HG02588 (cell line): ENCODE results near the gene PSMG3.

Experiments
- ATAC-seq: cut with Tn5 transposase; IDR thresholded peaks from one replicate; pipeline ENCODE4 v1.9.1; 2021; ENCODE audit warnings: mild to moderate bottlenecking, moderate library complexity; ENCODE audit not compliant: unreplicated experiment

The PSMG3 gene

DNA sequence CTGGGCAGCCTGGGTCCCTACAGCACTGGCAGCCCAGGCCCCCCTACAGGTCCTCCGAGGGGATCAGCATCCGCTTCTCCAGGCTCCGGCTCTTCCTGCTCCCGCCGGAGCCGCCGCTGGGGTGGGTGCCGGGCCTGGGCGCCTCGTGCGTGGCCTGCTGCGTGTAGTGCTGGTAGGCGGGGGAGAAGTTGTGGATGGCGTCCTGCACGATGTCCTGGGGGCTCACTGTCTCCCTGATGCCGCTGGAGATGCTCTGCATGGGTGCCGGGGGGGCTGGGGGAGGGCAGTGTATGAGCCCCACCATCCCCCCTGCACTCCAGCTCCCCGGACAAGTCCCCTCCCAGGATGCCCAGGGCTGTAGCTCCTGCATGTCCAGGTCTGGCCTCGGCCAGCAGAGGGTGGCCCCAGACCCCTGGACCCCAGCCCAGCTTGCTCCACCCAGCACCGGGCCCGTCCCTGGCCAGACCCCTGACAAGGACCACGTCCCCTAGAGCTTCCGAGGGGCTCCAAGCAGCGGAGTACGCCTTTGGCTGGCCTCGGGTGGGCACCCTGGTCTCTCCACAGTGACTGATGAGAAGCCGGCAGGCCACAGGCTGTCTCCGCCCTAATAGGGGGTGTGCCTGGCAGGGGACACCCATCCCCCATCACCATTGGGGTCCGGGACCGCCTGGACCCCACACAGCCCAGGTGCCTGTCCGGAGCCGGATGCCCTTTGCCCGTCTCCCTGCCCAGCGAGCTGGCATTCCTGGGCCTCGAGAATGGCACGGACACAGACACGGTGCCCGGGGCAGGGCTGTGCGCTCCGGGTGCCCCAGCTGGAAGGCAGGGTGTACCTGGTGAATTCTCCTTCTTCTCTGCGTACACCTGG is 22.7 kb downstream of the PSMG3 start:
- no peak for ATAC-seq

DNA sequence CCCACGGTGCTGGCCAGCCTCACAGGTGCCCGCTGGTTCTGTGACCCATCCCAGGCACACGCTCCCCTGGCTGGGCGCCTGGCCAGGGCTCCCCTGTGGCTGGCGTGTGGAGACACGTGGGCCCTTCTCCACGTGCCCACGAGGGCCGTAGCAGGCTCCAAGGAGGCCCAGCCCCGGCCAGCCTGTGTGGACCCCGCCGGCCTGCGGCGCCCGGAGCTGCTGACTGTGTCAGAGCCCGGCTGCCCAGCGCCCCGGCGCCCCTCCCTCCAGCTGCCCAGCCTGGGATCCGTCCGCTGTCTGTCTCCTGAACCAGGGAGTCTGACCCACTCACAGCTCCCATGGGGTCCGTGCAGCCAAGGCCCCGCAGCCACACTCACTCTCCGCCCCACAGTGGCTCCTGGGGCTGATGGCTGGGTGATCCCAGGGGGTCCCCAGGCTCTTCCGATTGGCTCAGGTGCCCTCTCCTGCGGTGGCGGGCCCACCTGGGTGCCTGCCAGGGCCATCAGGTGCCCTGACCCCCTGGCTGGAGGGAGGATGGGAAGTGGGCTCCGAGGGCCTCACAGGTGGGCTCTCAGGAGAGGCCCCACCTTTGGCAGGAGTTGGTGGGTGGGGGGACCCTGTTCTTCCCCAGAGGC is 23.4 kb downstream of the PSMG3 start:
- no peak for ATAC-seq

GRCh38 chr7:1545417-1546246 is 24.2 kb downstream of the PSMG3 start:
- no peak for ATAC-seq

GRCh38 chr7:1544896-1545416 is 24.9 kb downstream of the PSMG3 start:
- no peak for ATAC-seq

DNA sequence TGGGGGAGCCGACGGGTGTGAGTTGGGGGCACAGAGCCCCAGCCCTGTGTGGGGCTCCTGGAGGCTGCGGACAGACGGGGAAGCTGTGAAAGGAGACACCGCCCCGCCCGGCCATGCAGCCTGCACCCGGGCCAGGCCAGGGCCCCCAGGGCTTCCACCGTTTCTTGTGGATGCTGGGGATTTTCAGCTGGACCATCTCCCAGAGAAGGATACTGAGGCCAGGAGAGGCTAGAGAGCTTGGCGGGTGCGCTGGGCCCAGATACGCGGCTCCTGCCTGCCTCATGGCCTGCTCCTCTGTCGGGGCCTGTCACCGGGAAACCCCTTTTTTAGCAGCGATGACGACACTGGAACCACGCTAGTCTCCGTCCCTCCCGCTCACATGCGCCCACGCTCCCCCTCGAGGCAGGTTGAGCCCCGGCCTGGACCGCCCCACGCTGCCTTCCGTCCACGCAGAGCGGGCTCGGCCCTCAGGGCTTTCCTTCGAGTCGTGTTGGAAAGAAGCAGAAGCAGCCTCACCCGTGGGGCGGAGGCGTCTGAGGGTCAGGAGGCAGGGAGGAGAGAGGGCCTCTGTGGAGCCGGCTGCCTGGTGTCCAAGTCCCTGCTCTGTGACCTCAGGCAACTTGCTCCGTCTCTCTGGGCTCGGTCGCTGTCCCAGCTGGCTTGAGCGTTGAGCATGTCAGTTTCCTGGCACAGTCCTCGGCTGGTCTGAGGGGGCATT is 25.5 kb downstream of the PSMG3 start:
- ATAC-seq, result no peak

DNA sequence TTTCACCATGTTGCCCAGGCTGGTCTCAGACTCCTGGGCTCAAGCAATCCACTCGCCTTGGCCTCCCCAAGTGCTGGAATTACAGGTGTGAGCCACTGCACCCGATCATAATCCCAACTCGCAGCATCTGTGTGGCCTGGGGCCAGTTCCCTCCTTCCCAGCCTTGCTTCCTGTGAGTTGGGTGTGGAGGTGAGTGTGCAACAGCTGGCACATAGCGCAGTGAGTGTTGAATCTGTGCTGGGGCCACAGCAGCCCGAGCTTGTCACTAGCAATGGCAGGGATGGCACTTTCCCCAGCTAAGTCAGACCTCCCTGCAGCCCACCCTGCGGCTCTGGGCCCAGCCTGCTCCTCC is 26.0 kb downstream of the PSMG3 start:
- ATAC-seq, result no peak

GRCh38 chr7:1542841-1543747 is 26.7 kb downstream of the PSMG3 start:
- ATAC-seq, result no peak

GRCh38 chr7:1542329-1542728 is 27.5 kb downstream of the PSMG3 start:
- ATAC-seq, result no peak

DNA sequence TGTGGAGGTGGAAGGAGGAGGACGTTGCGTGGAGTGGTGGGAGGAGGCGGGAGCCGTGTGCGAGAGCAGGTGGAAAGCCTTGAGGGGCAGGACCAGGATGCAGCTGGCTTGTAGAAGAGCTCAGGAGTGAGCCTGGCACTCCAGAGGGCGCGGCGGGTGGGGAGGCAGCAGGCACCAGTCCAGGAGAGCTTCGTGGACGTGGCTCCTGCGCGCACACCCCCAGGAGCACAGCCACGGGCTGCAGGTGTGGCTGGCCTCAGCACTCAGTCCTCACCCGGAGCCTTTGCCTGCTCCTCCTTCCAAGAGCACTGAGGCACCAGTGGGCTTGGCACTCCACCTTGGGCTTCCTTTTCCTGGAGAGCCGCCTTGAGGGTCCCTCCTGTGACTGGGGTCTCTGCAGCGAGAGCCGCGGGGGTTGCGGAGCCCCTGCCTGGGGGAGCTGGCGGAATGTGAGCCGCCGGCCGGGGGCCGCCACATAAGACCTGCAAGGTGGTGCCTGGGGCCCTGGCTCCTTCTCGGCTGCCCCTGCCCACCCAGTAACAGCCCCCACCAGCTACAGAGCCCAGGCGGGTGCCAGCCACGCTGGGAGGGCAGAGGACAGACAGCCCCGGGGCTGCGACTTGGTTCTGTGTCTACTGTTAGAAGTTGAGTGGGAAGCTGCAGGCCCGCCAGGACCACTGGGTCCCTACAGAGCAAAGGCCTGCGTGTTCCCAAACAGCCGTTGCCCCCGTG is 28.2 kb downstream of the PSMG3 start:
- no peak for ATAC-seq

GRCh38 chr7:1540776-1541271 is 29.0 kb downstream of the PSMG3 start:
- ATAC-seq, result no peak

DNA sequence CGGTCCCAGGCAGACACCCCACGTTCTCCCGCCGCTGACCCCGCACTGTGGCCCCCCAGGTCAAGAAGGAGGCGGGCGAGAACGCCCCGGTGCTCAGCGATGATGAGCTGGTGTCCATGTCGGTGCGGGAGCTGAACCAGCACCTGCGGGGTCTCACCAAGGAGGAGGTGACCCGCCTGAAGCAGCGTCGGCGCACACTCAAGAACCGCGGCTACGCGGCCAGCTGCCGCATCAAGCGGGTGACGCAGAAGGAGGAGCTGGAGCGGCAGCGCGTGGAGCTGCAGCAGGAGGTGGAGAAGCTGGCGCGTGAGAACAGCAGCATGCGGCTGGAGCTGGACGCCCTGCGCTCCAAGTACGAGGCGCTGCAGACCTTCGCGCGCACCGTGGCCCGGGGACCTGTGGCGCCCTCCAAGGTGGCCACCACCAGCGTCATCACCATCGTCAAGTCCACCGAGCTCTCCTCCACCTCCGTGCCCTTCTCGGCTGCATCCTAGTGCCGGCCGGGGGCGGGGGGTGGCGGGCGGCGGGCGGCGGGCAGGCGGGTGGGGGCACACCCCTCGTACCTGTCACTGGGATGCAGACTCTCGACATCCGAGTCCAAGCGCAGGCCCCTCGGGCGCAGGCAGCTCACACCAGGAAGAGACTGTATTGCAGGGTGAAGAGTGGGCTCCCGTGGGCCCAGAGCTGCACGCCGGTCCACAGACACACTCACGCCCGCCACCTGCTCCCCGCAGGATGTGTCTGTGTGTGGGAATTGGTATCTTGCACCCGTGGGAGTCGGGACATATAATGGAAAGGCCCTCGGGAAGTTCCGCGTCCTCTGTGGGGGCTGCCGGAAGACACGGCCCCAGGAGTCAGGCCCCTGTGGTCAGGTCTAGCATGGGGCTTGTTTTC is 29.7 kb downstream of the PSMG3 start:
- no peak for ATAC-seq

DNA sequence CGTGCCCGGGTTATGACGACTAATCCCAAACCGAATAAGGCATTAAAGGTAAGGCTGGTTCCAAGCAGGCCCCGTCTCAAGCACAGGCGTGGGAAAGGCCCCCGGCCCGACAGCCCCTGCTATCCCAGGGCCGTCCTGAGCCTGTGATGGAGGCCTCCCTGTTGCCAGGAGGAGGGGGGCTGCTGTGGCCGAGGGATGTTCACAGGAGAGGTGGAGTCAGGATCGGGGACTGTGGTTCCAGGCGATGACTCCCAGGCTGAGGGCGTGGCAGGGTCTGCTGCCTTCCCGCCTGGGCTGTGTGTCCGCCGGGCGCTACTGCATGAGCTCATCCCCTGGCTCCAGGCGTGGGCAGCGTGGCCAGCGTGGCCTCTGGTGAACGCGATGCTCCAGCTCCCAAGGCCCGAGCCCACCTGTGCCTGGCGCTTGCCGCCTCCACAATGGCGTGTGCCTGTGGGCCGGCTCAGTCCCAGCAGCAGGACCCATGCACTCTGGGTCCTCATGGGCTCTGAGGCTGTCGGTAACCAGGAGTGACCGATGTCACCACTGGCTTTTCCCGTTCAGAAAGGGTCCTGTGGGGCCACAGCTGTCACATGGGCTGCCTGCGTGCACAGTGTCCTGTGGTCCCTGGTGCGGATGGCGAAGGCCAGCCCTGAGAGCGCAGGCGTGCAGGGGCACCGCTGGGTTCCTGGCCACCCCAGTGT is 30.5 kb downstream of the PSMG3 start:
- no peak for ATAC-seq

- ATAC-seq, result no peak
Measured at GRCh38 chr7:1538544-1539180, 31.2 kb downstream of the PSMG3 start.

DNA sequence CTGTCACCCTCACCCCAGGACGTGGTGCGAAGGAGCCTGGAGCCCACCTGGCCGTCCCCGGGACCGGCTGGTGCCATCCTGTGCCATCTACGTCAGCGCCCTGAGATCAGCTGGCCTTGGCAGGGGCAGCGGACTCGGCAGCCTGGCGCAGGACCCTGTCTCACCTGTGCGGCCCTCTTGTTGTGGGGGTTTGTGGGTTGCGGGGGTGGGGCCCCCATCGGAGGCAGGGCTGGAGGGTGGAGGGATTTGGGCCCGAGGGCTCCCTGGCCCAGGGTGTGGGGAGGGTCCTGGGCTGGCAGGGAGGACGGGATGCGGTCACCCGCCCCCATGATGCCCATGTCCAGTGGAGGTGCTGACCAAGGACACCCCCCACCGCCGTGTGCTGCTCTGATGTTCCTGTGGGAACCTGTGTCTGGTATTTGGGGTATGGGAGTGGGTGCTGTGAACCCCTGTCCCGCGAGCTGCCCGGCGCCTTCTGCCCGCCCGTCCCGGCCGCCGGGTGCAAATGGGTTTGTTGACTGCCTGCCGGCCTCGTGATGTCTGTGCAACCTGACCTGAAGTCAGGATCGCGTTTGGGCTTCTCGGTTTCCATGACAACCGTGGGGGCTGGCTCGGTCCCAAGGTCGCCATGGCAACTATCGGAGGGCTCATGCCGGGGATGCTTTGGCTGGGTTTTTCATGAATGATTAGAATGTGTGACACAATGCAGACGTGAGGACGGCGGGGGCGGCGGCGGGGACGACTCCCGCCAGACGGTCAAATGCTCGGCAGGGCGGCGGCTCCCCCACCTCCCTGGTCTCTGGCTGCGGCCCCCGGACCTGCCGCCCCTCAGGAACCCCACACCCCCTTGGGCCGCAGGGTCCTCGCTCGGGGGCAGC is 32.1 kb downstream of the PSMG3 start:
- ATAC-seq, result no peak

GRCh38 chr7:1536743-1537534 is 32.9 kb downstream of the PSMG3 start:
- ATAC-seq, result no peak
